Lower lobe of right lung (tissue), 2 donors: ENCODE measurements around the gene TNFAIP2. TPM values are rescaled to one million over a fixed set of nuclear protein-coding genes. Genes with fewer than 3 reads are reported as not detected.

Experiments
- ATAC-seq, 2 donors: fragments of 200-7000 bp; cut with Tn5 transposase; one replicate each; pipeline ENCODE4 v1.9.1; 2020 to 2022; ENCODE audit warnings: mild to moderate bottlenecking in 2 of 2, moderate library complexity in 2 of 2
- DNase-seq: peaks from one replicate; pipeline ENCODE4 v3.0.0-alpha.2; 2020
- H3K27ac ChIP-seq: fragments of 200-600 bp; one replicate; pipeline ENCODE4 v1.8.0; 2022
- H3K27me3 ChIP-seq: fragments of 200-600 bp; one replicate; pipeline ENCODE4 v1.8.0; 2022; ENCODE audit warnings: low read depth
- H3K36me3 ChIP-seq: fragments of 200-600 bp; one replicate; pipeline ENCODE4 v1.8.0; 2022; ENCODE audit warnings: mild to moderate bottlenecking
- H3K4me1 ChIP-seq: fragments of 200-600 bp; one replicate; pipeline ENCODE4 v1.8.0; 2022
- H3K4me3 ChIP-seq: fragments of 200-600 bp; one replicate; pipeline ENCODE4 v1.8.0; 2022; ENCODE audit warnings: mild to moderate bottlenecking
- H3K9me3 ChIP-seq: fragments of 200-600 bp; one replicate; pipeline ENCODE4 v1.8.0; 2022
- CTCF ChIP-seq: fragments of 200-600 bp; IDR thresholded peaks from one replicate; pipeline ENCODE4 v1.8.0; 2022; ENCODE audit warnings: antibody characterized with exemption, mild to moderate bottlenecking
- intact Hi-C: fragments of 100-400 bp; cut with DNase I; formaldehyde crosslinking; loops from one replicate; pipeline ENCODE4 v1.11.0; 2022
- total RNA-seq: library from RNA; stranded (reverse); fragmentation: NEBNext Ultra II Directional; extraction: Animal tissue kit (Norgen Biotek cat#: 25700); gene quantifications from one replicate; pipeline ENCODE4 v1.2.1, GENCODE V29; 2021
- donor health status: DM: no; HTN: yes; CAD: no; lungs with severe emphysema.

Gene TNFAIP2
- total RNA-seq, 1 donor from 2014 or later: 254 TPM

DNA sequence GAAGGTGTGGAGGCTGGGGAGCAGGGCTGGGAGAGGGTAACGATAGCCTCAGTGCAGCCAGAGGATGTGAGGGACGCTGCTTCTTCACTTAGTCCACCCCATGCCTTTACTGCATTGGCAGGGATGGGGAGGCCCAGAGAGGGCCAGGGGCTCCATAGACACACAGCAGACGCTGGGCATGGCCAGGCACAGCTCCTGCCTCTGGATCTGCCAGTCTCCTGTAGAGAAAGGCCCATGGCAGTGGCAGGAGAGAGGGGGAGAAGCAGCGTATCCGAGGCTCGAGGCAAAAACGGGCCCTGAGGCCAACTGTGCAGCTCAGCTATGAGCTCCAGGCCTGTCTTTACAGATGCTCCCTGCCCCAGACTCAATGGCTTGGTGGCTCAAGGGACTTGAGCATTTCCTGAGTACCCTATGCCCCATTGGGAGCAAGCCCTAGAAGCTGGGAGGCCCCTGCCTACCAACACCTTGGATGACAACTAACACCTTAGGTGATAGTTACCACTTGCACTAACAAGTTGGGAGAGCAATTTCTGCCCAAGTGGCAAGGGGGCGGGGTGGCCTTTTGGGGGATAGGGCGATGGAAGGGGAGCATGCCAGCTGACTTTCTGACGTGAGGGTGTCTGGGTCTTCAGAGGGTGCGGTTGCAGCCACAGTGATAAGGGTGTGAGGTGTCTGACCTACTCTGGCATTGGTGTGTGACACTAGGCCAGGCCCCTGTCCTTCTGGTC is 44.2 kb upstream of the TNFAIP2 start:
- H3K27me3 ChIP-seq: peaks cover 4% of the 10 kb centered on the region
- H3K4me3 ChIP-seq: no peak overlapping the region
- no peak for TF ChIP-seq CTCF
- no peaks in the 10 kb centered on the region for H3K36me3 ChIP-seq
- intact Hi-C loops: no loop called here
- H3K27ac ChIP-seq: no peak overlapping the region
- ATAC-seq (no peak), DNase-seq (no peak)
- peaks cover 14% of the 10 kb centered on the region for H3K4me1 ChIP-seq
- no peaks in the 10 kb centered on the region for H3K9me3 ChIP-seq

DNA sequence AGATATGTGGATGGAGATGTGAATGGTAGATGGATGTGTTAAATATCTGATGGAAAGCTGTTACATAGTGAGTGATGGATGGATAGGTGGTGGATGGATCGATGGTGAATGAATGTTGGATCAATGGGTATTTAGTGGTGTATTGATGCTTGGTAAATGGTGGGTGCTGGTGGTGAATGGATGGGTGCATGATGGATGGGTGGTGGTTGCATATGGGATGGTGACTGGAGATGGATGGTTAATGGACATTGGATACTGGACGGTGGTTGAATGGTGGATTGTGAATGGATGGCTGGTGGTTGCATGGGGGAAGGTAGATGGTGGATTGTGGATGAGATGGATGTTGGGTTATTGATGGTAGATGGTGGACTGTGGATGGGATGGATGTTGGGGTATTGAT is 41.3 kb upstream of the TNFAIP2 start:
- Histone ChIP-seq H3K27me3 (peaks cover 33% of the 10 kb centered on the region), H3K4me1 (no peaks in the 10 kb centered on the region), H3K27ac (no peak overlapping the region), H3K36me3 (no peaks in the 10 kb centered on the region), H3K9me3 (no peaks in the 10 kb centered on the region), H3K4me3 (no peak overlapping the region)
- ATAC-seq (no peak), DNase-seq (no peak)
- intact Hi-C loops: no loop called here
- no peak for TF ChIP-seq CTCF

- peak; percentile 45 for DNase-seq
- ATAC-seq: peak; percentile 27 to 54
- TF ChIP-seq CTCF: no peak
- intact Hi-C loops: no loop called here
- H3K27ac ChIP-seq: no peak within 1 kb of the TSS
- H3K36me3 ChIP-seq: no peaks in the 10 kb centered on the region
- H3K4me3 ChIP-seq: no peak within 1 kb of the TSS
- H3K9me3 ChIP-seq: no peaks in the 10 kb centered on the region
- peaks cover 33% of the 10 kb centered on the region for H3K27me3 ChIP-seq
- H3K4me1 ChIP-seq: no peaks in the 10 kb centered on the region
Measured at GRCh38 chr14:103084021-103084919, 39.0 kb upstream of the TNFAIP2 start, which contains the start of gene LBHD2. Gene LBHD2, plus strand, starts transcription at chr14:103084210. Its CDS starts 1,803 bp downstream, at chr14:103086013.

- no peaks in the 10 kb centered on the region for H3K4me1 ChIP-seq
- no peak for DNase-seq
- H3K27ac ChIP-seq: no peak overlapping the region
- H3K36me3 ChIP-seq: no peaks in the 10 kb centered on the region
- no peak for ATAC-seq
- no peak for TF ChIP-seq CTCF
- no peaks in the 10 kb centered on the region for H3K9me3 ChIP-seq
- intact Hi-C loops: no loop called here
- no peak overlapping the region for H3K4me3 ChIP-seq
- H3K27me3 ChIP-seq: peaks cover 33% of the 10 kb centered on the region
Measured at GRCh38 chr14:103085106-103086091, 37.9 kb upstream of the TNFAIP2 start.
